ENCODE results near the gene CBFB.

Gene CBFB

GRCh38 chr16:67150047-67150832, 121.3 kb downstream of the CBFB start:
- peaks cover 26% of the 10 kb centered on the region for H3K36me3 Mint-ChIP-seq (ENCODE audit: low read depth)
- peaks cover 4% of the 10 kb centered on the region for H3K4me1 Mint-ChIP-seq
- H3K27ac Mint-ChIP-seq: no peak overlapping the region
- no peaks in the 10 kb centered on the region for H3K9me3 Mint-ChIP-seq
- H3K27me3 Mint-ChIP-seq (ENCODE audit: low read depth, poor library complexity): peaks cover 61% of the 10 kb centered on the region
- peak overlapping the region; percentile 77 for H3K4me3 Mint-ChIP-seq
- DNase-seq: peak; percentile 77
- TF ChIP-seq CTCF (IDR thresholded peaks at IDR 0.05): peak; percentile 29

Data from nephron progenitor cell (in vitro differentiated cells).